ENCODE results near the gene KCNMB2. TPM values are rescaled to one million over a fixed set of nuclear protein-coding genes. Genes with fewer than 3 reads are reported as not detected.
"Not testable (repeated sequence)": the region's sequence is repeated elsewhere in the genome, so short reads cannot be mapped to it uniquely, and the experiment has no call there.

The KCNMB2 gene
- total RNA-seq, 1 donor from 2014 or later: not detected

- no peak for DNase-seq (ENCODE audit: low read depth)
Measured at GRCh38 chr3:178519701-178520100, 16.5 kb upstream of the KCNMB2 start.

DNA sequence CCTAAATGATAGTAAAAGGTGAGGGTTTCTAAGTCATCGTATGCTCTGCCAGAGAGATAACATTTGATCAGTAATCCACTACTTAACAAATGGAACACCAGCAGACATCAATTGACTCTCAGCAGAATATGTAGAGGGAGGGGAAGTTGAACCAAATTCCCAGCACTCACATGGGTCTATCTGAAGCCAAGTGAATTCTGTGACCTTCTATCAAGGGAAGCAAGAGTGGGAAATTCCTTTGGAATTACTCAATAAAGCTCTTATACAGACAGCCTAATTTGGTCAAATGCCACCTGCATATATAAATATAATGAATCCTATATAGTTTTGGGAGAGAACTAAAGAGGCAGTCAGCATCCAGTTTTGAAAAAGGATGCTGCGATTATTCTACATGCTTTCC is 15.8 kb upstream of the KCNMB2 start:
- no peak for DNase-seq (ENCODE audit: low read depth)

- DNase-seq (ENCODE audit: low read depth): no peak
Measured at GRCh38 chr3:178522200-178523052, 13.8 kb upstream of the KCNMB2 start.

DNA sequence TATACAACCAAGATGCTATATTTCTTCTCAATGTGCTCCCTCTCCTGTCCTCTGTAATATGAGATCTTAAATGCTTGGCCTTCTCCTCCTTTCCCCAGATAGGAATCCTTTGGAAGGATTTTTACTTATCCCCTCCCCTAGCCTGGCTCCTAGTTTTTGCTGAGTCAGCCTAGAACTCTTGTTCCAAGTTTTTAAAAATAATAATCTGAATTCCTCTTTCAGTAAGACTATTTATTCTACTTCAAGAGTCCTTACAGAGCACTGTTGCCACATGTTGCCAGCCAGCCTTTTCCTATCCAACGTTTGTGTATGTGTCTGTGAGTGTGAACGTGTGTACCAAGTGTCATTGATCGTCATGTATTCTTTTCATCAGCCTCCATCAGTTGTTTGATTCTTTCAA is 11.0 kb upstream of the KCNMB2 start:
- DNase-seq (ENCODE audit: low read depth): no peak

- no peak for DNase-seq (ENCODE audit: low read depth)
Measured at GRCh38 chr3:178526291-178526690, 9.9 kb upstream of the KCNMB2 start.

- DNase-seq (ENCODE audit: low read depth): no peak
Measured at GRCh38 chr3:178527981-178528380, 8.3 kb upstream of the KCNMB2 start.

- no peak for DNase-seq (ENCODE audit: low read depth)
Measured at GRCh38 chr3:178529606-178530225, 6.5 kb upstream of the KCNMB2 start.

DNA sequence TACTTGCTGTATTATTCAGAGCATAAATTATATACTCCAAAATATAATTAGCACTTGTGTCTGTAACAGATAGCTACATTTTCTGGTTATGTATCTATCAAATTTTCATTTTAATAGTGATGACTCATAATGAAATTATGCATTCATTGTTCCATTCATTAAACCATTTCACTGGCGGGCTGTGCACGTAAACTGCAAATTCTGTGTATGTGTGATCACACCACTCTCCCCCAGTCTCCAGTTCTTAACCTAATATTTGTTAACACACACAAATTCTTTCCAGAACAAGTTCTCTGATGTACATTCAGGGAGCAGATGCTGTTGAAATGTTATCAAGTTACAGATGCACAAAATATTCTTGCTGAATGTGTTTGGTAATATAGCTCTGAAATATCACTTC is 3.8 kb upstream of the KCNMB2 start:
- peak; percentile 12 for DNase-seq (ENCODE audit: low read depth)

DNA sequence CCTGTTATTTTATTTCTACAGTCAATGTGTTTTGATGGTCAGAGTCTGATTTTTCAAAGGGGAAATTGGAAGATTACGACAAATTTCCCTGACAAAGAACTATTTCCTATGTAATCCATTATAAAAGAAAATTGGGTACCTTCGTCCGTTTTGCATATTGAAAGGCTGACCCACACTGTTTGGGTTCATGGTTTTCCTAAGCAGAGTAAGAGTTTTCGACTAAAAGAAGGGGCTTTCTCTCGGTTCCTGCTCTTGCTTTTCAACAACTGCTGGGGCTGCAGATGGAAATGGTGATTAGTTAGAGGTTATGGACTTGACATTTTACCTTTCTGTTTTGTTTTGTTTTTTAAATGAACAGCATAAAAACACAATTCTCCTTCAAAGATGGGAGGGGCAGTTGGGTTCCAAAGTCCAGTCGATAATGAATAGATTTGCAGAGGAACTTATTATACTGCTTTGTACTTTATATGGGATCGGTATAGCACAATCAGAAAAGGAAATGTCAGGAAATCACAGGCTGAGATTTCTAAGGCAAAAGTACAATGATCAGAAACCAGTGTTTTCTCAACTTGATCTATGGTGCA is 978 bp downstream of the KCNMB2 start:
- DNase-seq (ENCODE audit: low read depth): no peak

DNA sequence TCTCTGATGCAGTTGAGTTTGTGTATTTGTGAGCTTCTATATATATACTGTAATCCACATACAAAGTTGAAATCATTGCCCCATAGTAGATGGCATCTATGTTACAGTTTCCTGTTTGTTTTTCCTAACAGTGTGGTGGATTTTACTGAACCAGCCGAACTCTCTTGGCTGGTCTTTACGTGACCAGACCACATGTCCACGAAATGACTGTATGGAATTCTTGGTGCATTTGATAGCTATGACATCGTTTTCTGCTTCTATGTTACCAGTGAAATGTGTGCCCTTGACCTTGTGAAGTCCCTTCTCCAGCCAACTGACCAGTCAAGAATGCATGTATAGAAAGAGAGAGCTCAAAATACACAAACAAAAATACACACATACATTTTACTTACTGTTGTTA is 1.8 kb downstream of the KCNMB2 start:
- DNase-seq (ENCODE audit: low read depth): no peak

DNA sequence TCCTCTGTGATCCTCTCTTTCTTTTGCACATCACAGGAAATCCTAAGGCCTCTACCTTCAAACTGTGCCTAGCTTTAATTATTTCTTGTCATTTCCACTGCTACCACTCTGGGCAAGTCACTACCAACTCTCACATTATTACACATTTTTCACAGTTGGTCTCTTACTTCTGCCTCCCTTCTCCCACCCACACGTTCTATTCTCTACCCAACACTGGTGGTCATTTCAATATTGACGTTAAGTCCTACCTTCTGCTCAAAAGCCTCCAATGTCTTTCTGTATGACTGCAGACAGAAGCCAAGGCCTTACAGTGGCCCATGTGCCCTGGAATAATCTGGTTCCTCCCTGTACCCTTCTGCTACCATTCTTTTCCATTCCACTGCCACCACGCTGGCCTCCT is 3.9 kb downstream of the KCNMB2 start:
- no peak for DNase-seq (ENCODE audit: low read depth)

DNA sequence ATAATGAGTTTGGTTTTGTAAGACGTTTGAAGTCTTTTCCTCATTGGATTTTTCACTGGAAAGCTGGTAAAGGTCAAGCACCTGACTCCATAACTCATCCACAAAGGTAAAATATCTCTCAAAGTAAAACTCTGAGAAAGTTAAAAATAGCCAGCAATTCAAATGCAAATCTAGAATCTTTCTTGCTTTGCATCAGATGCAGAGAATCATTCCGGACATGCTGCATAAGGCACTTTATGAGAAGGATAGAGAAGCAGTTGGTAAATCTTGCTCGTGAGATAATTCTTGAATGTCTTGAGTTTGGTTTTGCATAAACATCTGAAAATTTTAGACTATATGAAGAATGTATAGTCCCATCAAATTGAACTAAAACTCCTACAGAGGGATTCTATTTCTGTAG is 9.1 kb downstream of the KCNMB2 start:
- no peak for DNase-seq (ENCODE audit: low read depth)

GRCh38 chr3:178546079-178546478 is 9.8 kb downstream of the KCNMB2 start:
- no peak for DNase-seq (ENCODE audit: low read depth)

GRCh38 chr3:178549426-178549825 is 13.2 kb downstream of the KCNMB2 start:
- not testable (repeated sequence) for DNase-seq (ENCODE audit: low read depth)

GRCh38 chr3:178551916-178552321 is 15.7 kb downstream of the KCNMB2 start:
- DNase-seq (ENCODE audit: low read depth): peak; percentile 85

GRCh38 chr3:178558637-178559036 is 22.4 kb downstream of the KCNMB2 start:
- peak; percentile 93 for DNase-seq (ENCODE audit: low read depth)

DNA sequence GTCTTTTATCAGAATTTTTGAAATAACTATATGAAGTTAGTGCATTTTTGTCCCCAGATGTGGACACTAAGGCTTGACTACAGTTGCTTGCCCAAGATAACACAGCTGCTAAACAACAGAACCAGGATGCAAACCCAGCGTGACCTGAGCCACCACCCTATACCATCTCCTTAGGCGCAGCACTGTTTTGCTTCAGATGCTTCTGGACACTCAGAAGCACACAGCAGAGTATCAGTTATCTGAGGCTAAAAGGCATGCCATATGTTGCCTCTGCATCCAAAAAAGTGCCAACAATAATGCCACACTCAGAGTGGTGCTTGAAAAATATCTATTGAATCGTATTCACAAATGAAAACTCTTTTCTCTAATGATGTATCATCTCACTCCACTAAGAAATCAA is 24.5 kb downstream of the KCNMB2 start:
- DNase-seq (ENCODE audit: low read depth): no peak

DNA sequence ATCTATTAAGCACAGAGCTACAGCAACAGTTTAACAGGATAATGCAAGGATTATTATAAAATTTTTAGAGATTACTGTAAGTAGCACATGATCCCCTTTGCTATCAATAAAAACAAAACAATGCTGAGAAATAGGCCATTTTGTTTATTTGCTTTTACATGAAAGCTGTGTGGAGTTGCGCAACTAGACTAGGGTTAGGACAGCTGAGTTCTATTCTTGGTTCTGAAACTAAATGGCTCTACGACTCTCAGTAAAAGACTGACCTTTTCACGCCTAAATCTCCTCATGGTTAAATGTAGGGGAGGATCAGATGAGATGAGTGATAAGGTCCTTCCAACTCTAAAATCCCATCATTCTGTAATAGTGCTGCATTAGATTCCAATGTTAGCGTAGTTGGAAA is 25.0 kb downstream of the KCNMB2 start:
- DNase-seq (ENCODE audit: low read depth): peak; percentile 13

DNA sequence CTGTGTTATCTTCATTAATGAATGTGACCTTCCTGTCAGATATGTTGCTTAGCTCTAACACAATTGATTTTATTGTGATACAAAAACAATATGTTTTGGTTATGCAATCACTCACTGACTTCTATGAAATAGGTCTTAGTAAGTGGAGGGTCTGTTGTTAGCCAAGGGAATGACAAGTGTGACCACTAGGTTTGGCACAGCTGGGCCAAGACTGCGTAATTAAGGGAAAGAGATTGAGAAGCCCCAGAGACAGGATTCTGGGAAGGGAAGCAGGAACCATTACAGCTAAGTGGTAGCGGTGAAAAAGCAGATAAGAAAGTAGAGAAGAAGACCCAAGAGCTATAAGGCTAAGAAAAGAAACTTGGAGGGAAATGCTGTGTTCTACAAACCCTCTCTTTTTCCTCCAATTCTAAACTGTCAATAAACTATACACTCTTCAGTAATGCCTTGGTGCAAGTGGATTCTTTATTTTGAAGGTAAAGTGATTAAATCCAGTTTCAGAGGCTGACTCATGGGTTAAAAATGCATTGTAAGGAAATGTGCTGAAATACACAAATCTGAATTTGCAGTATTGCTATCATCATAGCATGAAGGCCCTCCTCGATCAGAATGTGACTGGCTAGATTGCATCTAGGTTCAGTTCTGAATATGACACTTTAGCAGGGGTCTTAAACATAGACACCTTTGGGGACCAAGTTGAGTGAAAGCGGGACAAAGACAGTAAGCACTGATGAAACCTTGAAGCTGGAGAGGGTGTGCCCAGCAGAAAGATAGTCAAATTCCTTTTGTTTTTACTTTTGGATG is 26.1 kb downstream of the KCNMB2 start:
- DNase-seq (ENCODE audit: low read depth): peak; percentile 28

DNA sequence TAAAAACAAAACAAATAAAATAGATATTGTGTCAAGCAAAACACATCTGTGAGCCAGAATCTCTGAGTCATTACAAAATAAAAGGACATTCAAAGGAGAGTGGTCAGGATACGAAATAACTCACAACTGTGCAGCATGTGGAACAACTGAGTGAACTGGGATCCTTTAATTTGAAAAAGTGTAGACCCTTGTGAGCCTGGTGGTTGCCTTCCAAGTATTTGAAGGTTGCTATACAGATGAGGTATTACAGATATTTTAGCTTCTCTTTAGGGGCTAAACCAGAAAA is 26.7 kb downstream of the KCNMB2 start:
- peak; percentile 40 for DNase-seq (ENCODE audit: low read depth)

DNA sequence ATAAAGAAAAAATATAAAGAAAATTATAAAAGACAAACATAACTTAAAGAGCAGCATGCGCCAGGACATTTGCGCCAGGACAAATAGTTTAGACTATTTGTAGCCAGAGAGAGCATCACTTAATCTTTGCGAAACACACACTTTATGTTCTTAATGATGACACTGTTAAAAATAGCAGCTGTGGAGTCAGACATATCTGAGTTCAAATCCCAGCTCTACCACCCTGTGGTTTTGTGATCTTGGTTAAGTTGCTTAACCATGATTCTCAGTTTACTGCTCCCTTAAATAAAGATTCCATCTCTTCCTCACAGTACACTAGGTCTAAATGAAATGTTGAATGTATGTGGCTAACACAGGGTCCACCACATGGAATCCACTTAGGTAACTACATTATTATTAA is 31.4 kb downstream of the KCNMB2 start:
- DNase-seq (ENCODE audit: low read depth): no peak

DNA sequence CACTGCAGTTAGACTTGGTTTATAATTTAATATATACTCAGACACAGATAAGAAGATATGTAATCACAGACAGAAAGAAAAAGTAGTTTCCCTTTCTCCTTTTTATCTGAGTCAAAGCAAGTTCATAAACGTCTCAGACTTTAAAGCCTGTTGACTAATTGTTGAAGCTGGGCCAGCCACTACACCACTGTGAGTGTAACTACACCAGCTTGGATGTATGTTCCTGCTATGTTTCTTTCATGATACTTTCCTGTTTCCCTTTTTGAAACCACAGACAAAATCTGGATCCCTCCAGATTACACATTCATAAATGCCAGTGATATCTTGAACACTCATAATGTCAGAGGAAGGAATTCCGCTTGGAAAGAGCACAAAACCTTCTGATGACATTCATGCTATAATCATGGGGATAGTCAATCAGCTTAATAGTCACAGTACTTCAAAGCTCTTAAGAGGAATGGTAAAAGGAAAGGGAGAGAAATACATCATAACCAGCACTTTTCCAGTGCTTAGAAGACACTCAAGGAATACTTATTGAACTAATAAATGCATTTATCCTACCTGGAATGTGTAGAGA is 32.0 kb downstream of the KCNMB2 start:
- DNase-seq (ENCODE audit: low read depth): no peak

Measured in renal cortical epithelial cell (primary cell).